Endodermal cell (in vitro differentiated cells): ENCODE data around the gene MLX. TPM values are rescaled to one million over a fixed set of nuclear protein-coding genes. Genes with fewer than 3 reads are reported as not detected.

Experiments
- DNase-seq: peaks from one replicate; pipeline ENCODE4 v3.0.0-alpha.2; 2017
- H3K27ac ChIP-seq: 2 replicates; pipeline ENCODE4 v1.5.1; 2013; ENCODE audit warnings: mild to moderate bottlenecking, low read depth, low read length, moderate library complexity
- H3K27me3 ChIP-seq: 2 replicates; pipeline ENCODE4 v1.6.1; 2013; ENCODE audit warnings: mild to moderate bottlenecking, low read length, moderate library complexity; ENCODE audit not compliant: insufficient read depth, control insufficient read depth, poor library complexity, severe bottlenecking
- H3K36me3 ChIP-seq: 2 replicates; pipeline ENCODE4 v1.7.0; 2013; ENCODE audit warnings: mild to moderate bottlenecking, low read length, moderate library complexity; ENCODE audit not compliant: control insufficient read depth, insufficient read depth
- H3K4me1 ChIP-seq: one replicate; pipeline ENCODE4 v1.7.0; 2013; ENCODE audit warnings: low read length; ENCODE audit not compliant: control insufficient read depth, insufficient read depth
- H3K4me3 ChIP-seq: 2 replicates; pipeline ENCODE4 v1.5.1; 2013; ENCODE audit warnings: mild to moderate bottlenecking, low read length, moderate library complexity
- H3K9ac ChIP-seq: 2 replicates; pipeline ENCODE4 v1.6.1; 2013; ENCODE audit warnings: mild to moderate bottlenecking, low read length, moderate library complexity; ENCODE audit not compliant: poor library complexity, severe bottlenecking; ENCODE audit errors: extremely low read depth
- H3K9me3 ChIP-seq: 2 replicates; pipeline ENCODE4 v1.6.1; 2013; ENCODE audit warnings: mild to moderate bottlenecking, low read length, moderate library complexity; ENCODE audit not compliant: control insufficient read depth
- H3K27ac Mint-ChIP-seq: 2 replicates; pipeline ENCODE4 v1.8.0; 2020; ENCODE audit warnings: mixed read lengths
- H3K27me3 Mint-ChIP-seq: 2 replicates; pipeline ENCODE4 v1.8.0; 2021; ENCODE audit warnings: mild to moderate bottlenecking, mixed read lengths; ENCODE audit not compliant: insufficient read depth
- H3K36me3 Mint-ChIP-seq: 2 replicates; pipeline ENCODE4 v1.8.0; 2020; ENCODE audit warnings: low read depth, mixed read lengths
- H3K4me1 Mint-ChIP-seq: 2 replicates; pipeline ENCODE4 v1.8.0; 2020; ENCODE audit warnings: mixed read lengths
- H3K4me3 Mint-ChIP-seq: 2 replicates; pipeline ENCODE4 v1.8.0; 2020; ENCODE audit warnings: mild to moderate bottlenecking, moderate library complexity, mixed read lengths
- H3K9me3 Mint-ChIP-seq: 2 replicates; pipeline ENCODE4 v1.8.0; 2020; ENCODE audit warnings: mild to moderate bottlenecking, mixed read lengths
- CTCF ChIP-seq: fragments of 200-600 bp; sonication (generic); conservative IDR thresholded peaks from 2 replicates; pipeline ENCODE4 v1.5.0; 2021; ENCODE audit warnings: antibody characterized with exemption, mild to moderate bottlenecking
- WGBS, 2 experiments: methylation state at CpG; one replicate each; pipeline versions ENCODE4 v1.1.5 to v1.1.7; 2013; ENCODE audit warnings: missing lambda C conversion rate in 2 of 2, mixed read lengths in 1 of 2; ENCODE audit not compliant: insufficient coverage in 1 of 2, insufficient read length in 1 of 2; 5-methylcytosine and 5-hydroxymethylcytosine counted together
- total RNA-seq, 2 donors: library from RNA; stranded (reverse); fragmentation: NEBNext Ultra II Directional in 1 of 2; extraction: Animal tissue kit (Norgen Biotek cat#: 25700) in 1 of 2; gene quantifications; 2 replicates in 1 of 2; 3 replicates in 1 of 2; pipeline ENCODE4 v1.2.1, GENCODE V29; 2021

Gene MLX
- total RNA-seq, 2 donors from 2014 or later: 37.1 to 38.5 TPM

DNA sequence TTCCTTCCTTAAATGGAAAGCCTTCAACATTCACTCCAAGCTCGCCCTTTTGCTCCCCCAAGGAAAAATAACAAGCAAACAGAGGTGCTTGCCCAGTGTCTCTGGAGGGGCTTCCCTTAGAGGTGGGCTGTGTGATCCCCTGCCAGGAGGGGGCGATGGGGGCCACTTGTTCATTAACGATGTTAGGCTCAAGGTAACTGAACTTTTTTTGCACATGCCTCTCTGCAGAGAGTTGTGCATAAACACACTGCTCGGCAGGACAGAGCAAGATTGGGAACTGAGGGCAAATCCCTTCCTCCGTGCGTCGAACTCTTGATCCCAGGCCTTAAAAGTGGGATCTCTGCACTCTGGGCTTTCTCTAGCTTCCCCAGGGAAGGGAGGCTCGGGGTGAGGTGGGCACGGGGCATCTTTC, 46.4 kb upstream of the MLX start:
- H3K9ac ChIP-seq: peak overlapping the region; percentile 26
- WGBS, 2 experiments: 57 to 76% methylated on average over 8 to 9 of the region's 9 CpGs
- no peaks in the 10 kb centered on the region for H3K27me3 Mint-ChIP-seq
- peak overlapping the region; percentile 21 for H3K27ac Mint-ChIP-seq
- peak overlapping the region; percentile 97 for H3K27ac ChIP-seq
- H3K4me3 Mint-ChIP-seq: no peak overlapping the region
- no peaks in the 10 kb centered on the region for H3K27me3 ChIP-seq
- H3K9me3 Mint-ChIP-seq: no peaks in the 10 kb centered on the region
- H3K36me3 ChIP-seq: peaks cover 14% of the 10 kb centered on the region
- H3K4me1 Mint-ChIP-seq: peaks cover 22% of the 10 kb centered on the region
- peak; percentile 66 for TF ChIP-seq CTCF
- peak; percentile 69 for DNase-seq
- no peaks in the 10 kb centered on the region for H3K9me3 ChIP-seq
- no peak overlapping the region for H3K4me3 ChIP-seq
- peaks cover 19% of the 10 kb centered on the region for H3K4me1 ChIP-seq
- H3K36me3 Mint-ChIP-seq: peaks cover 38% of the 10 kb centered on the region

DNA sequence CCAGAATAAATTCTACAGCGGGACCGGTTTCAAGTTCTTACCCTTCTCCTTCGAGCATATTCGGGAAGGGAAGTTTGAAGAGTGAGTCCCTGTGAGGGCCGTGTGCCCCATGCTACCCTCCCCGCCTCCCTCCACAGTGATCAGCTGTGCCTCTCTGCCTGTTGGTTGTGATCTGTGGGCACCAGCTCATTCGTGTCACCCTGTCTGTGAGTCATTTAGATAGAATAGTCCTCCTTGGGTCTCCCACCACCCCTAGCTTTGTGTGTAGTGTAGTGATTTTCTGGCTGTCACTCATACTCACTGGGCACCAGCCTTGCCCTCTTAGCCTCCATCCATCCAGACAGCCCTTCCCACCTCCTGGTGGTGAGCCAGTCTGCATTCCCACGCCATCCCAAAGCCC, 45.9 kb upstream of the MLX start:
- Mint-ChIP-seq H3K9me3 (no peaks in the 10 kb centered on the region), H3K36me3 (peaks cover 35% of the 10 kb centered on the region), H3K4me3 (no peak overlapping the region), H3K4me1 (peaks cover 22% of the 10 kb centered on the region), H3K27me3 (peaks cover under 1% of the 10 kb centered on the region), H3K27ac (no peak overlapping the region)
- Histone ChIP-seq H3K9ac (no peak overlapping the region), H3K36me3 (peaks cover 14% of the 10 kb centered on the region), H3K9me3 (no peaks in the 10 kb centered on the region), H3K27ac (peak overlapping the region; percentile 97), H3K4me3 (no peak overlapping the region), H3K27me3 (no peaks in the 10 kb centered on the region), H3K4me1 (peaks cover 19% of the 10 kb centered on the region)
- peak; percentile 44 for DNase-seq
- WGBS, 2 experiments: 92 to 93% methylated on average over 3 to 8 of the region's 8 CpGs
- no peak for TF ChIP-seq CTCF

- H3K4me1 ChIP-seq: peaks cover 19% of the 10 kb centered on the region
- H3K27ac ChIP-seq: no peak overlapping the region
- H3K4me3 Mint-ChIP-seq: no peak overlapping the region
Observed at GRCh38 chr17:42521666-42522262, 45.1 kb upstream of the MLX start.

More at GRCh38 chr17:42521666-42522262, 45.1 kb upstream of the MLX start:
- Mint-ChIP-seq H3K36me3 (peaks cover 30% of the 10 kb centered on the region), H3K27ac (no peak overlapping the region), H3K9me3 (no peaks in the 10 kb centered on the region), H3K27me3 (peaks cover 2% of the 10 kb centered on the region), H3K4me1 (peaks cover 19% of the 10 kb centered on the region)
- Histone ChIP-seq H3K27me3 (no peaks in the 10 kb centered on the region), H3K36me3 (peaks cover 14% of the 10 kb centered on the region), H3K9ac (no peak overlapping the region), H3K4me3 (no peak overlapping the region), H3K9me3 (no peaks in the 10 kb centered on the region)
- TF ChIP-seq CTCF: no peak
- DNase-seq: peak; percentile 32
- 91 to 96% methylated on average over 4 to 11 of the region's 11 CpGs for WGBS, 2 experiments
